GM19397 (cell line): ENCODE data around the gene DLD.

ENCODE experiments used
- ATAC-seq: cut with Tn5 transposase; IDR thresholded peaks from one replicate; pipeline ENCODE4 v1.9.1; 2021; ENCODE audit warnings: mild to moderate bottlenecking, moderate library complexity; ENCODE audit not compliant: unreplicated experiment

The DLD gene

DNA sequence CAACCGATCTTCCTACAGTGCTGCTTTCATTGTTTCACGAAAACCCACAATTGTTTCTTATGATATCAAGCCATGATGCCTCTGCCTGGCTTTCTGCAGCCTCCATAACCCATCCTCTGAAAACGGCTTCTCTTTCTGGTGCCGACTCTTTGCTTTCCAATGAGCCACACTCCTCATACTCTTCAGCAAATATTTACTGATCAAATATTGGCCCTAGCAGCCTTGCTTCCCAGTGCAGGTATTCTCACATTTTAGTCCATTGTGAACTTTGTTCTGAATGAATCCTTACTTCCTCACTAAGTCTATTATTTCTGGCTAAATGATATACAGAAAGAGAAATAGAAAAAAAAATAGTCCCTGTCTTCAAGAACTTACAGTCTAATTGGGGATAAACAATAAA is 76.4 kb downstream of the DLD start:
- no peak for ATAC-seq

GRCh38 chr7:107968449-107968848 is 77.5 kb downstream of the DLD start:
- ATAC-seq = no peak

GRCh38 chr7:107969856-107970255 is 78.9 kb downstream of the DLD start:
- ATAC-seq = no peak
